ENCODE results near the gene MYMK.

The MYMK gene

DNA sequence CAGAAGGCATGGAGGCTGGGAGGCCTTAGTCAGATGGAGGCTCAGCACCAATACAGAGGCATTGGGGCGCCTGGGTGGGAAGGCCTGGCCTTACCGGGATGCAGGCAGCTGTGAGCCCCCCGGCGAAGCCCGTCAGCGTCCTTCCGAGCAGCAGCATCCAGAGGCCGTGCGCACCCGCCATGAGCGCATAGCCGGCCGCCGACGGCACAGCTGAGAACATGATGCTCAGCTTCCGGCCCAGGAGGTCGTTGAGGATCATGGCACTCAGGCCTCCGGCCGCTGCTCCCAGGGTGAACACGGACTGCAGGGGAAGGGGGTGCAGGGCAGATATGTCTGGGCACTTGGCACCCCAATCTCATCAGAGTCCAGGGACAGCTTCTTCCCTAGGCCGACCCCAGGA is 47.8 kb downstream of the MYMK start:
- Mint-ChIP-seq H3K27me3 (ENCODE audit: low read depth) (peaks cover 10% of the 10 kb centered on the region), H3K4me1 (no peaks in the 10 kb centered on the region), H3K9me3 (no peaks in the 10 kb centered on the region), H3K27ac (no peak overlapping the region), H3K4me3 (no peak overlapping the region), H3K36me3 (ENCODE audit: low read depth) (no peaks in the 10 kb centered on the region)
- TF ChIP-seq, protein P1, sequence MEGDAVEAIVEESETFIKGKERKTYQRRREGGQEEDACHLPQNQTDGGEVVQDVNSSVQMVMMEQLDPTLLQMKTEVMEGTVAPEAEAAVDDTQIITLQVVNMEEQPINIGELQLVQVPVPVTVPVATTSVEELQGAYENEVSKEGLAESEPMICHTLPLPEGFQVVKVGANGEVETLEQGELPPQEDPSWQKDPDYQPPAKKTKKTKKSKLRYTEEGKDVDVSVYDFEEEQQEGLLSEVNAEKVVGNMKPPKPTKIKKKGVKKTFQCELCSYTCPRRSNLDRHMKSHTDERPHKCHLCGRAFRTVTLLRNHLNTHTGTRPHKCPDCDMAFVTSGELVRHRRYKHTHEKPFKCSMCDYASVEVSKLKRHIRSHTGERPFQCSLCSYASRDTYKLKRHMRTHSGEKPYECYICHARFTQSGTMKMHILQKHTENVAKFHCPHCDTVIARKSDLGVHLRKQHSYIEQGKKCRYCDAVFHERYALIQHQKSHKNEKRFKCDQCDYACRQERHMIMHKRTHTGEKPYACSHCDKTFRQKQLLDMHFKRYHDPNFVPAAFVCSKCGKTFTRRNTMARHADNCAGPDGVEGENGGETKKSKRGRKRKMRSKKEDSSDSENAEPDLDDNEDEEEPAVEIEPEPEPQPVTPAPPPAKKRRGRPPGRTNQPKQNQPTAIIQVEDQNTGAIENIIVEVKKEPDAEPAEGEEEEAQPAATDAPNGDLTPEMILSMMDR (IDR thresholded peaks at IDR 0.05; ENCODE audit: unreplicated experiment in 3 of 3) = no peak

DNA sequence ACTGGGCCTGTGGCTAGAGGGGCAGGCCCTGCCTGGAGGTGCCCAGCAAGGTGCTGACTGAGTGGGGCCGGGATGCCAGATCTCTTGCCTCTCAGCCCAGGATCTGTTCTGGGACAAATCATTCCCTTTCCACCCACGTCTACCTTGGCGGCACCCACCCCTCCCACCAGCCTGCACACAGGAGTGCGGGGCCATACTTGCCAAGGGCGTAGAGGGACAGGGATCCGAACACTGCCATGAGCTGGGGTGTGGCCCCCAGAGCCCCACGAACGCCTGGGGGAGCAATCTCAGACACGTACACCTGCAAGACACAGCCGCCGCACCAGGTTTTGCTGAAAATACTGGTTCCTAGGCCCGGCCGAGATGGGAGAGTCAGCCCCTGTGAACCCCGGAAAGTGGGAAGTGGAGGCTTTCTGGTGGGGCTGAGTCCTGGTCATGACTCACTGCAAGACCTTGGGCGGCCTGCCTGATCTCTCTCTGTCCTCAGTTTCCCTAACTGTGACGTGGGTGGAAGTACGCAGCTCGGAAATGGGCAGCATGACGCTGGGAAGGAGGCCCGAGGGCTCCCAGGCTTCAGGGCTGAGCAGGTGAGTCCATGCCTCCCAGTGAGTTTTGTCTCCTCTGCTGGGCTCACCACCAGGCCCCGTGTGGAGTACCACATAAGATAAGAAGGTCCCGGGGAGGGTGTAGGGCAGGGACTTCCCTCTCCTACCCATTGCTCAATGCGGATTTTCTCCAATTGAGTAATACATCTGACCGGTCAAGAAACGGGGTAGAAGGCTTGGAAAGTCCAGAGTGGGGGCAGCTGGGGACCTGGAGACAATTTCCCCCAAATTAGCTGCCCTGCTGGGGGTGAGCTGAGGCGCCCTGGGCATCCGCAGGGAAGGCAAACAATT is 48.5 kb downstream of the MYMK start:
- H3K27ac Mint-ChIP-seq = no peak overlapping the region
- H3K4me1 Mint-ChIP-seq = no peaks in the 10 kb centered on the region
- H3K27me3 Mint-ChIP-seq (ENCODE audit: low read depth) = peaks cover 4% of the 10 kb centered on the region

DNA sequence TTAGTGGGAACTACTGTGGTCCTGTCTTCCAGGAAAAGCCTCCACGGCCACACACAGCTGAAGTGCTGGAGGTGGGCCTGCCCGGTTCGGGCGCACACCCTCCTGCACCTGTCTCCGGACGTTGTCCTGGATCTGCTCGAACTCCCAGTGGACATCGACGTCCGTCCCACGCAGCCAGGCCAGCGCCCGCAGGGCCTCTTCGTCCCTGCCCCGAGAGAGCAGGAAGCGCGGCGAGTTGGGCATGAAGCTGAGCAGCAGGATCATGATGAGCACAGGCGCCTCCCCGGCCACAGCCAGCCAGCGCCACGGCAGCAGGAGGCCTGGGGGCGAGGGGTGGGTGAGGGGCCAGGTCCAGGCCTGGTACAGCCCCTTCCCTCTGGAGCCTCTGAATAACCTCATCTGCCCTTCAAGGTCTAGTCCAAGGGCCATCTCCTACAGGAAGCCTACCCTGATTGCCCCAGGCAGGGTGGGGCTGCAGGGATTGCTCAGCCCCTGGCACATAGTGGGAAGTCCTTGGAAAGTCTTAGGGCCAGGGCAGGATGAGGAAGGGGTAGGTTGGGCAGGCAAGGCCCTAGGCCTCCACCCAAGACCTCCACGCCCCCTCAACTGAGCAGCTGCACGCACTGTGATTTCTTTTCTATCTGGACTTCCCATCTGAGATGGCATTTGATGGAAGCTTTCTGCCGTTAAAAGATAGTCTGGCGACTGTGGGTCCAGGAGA is 49.3 kb downstream of the MYMK start:
- Mint-ChIP-seq H3K4me1 (no peaks in the 10 kb centered on the region), H3K27ac (no peak overlapping the region), H3K4me3 (no peak overlapping the region), H3K36me3 (ENCODE audit: low read depth) (no peaks in the 10 kb centered on the region), H3K9me3 (no peaks in the 10 kb centered on the region), H3K27me3 (ENCODE audit: low read depth) (no peaks in the 10 kb centered on the region)
- TF ChIP-seq, protein P1 (IDR thresholded peaks at IDR 0.05; ENCODE audit: unreplicated experiment in 3 of 3) = no peak

More for the DNA sequence above, 48.5 kb downstream of the MYMK start:
- TF ChIP-seq, protein P1 (IDR thresholded peaks at IDR 0.05; ENCODE audit: unreplicated experiment in 3 of 3) = no peak
- Mint-ChIP-seq H3K9me3 (no peaks in the 10 kb centered on the region), H3K36me3 (ENCODE audit: low read depth) (no peaks in the 10 kb centered on the region), H3K4me3 (no peak overlapping the region)

DNA sequence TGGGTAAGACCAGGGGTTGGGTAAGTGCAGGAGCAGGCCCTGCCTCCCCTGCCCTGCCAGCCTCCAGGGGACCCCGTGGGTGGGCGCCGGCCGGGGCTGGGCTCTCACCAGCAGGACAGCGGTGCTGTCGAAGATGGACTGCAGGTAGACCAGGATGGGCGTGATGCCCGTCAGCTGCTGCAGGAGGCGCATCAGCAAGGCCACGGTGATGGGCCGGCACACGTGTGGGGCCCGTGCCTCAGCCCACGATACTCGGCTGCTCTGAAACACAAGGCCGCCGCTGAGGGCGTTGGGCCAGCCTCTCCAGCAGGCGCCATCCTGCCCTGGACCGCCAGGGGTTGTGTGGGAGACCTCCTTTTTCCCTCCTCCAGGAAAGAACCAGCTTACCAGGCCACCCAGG is 49.9 kb downstream of the MYMK start:
- Mint-ChIP-seq H3K36me3 (ENCODE audit: low read depth) (no peaks in the 10 kb centered on the region), H3K4me1 (no peaks in the 10 kb centered on the region), H3K4me3 (no peak overlapping the region), H3K9me3 (no peaks in the 10 kb centered on the region), H3K27me3 (ENCODE audit: low read depth) (no peaks in the 10 kb centered on the region), H3K27ac (no peak overlapping the region)
- TF ChIP-seq, protein P1 (IDR thresholded peaks at IDR 0.05; ENCODE audit: unreplicated experiment in 3 of 3) = no peak

DNA sequence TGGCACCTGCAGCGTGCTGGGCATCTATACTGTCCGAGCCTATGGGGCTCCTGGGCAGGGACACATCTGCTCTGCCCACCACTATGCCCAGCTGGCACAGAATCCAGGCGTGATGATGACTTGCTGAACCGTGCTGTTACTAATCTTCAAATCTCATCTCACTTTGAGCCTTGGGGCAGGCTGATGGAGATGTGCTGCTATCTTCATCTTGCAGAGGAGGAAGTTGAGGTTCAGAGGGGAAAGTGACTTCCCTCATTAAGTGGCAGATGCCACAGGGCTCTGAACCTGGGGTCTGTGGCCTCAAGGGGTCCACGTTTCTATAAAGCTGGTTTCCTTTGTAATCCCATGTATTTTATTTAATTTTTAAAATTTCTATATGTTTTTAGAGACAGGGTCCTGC is 50.5 kb downstream of the MYMK start:
- H3K4me3 Mint-ChIP-seq = no peak overlapping the region

More for the DNA sequence above, 50.5 kb downstream of the MYMK start:
- Mint-ChIP-seq H3K9me3 (no peaks in the 10 kb centered on the region), H3K27ac (no peak overlapping the region), H3K4me1 (no peaks in the 10 kb centered on the region), H3K36me3 (ENCODE audit: low read depth) (no peaks in the 10 kb centered on the region), H3K27me3 (ENCODE audit: low read depth) (no peaks in the 10 kb centered on the region)
- TF ChIP-seq, protein P1 (IDR thresholded peaks at IDR 0.05; ENCODE audit: unreplicated experiment in 3 of 3) = no peak

All from nephron (organoid).